ENCODE measurements around the gene MYBPH. TPM values are rescaled to one million over a fixed set of nuclear protein-coding genes. Genes with fewer than 3 reads are reported as not detected.

Gene MYBPH
- total and polyA plus RNA-seq, 2 experiments from 2014 or later, result not detected

DNA sequence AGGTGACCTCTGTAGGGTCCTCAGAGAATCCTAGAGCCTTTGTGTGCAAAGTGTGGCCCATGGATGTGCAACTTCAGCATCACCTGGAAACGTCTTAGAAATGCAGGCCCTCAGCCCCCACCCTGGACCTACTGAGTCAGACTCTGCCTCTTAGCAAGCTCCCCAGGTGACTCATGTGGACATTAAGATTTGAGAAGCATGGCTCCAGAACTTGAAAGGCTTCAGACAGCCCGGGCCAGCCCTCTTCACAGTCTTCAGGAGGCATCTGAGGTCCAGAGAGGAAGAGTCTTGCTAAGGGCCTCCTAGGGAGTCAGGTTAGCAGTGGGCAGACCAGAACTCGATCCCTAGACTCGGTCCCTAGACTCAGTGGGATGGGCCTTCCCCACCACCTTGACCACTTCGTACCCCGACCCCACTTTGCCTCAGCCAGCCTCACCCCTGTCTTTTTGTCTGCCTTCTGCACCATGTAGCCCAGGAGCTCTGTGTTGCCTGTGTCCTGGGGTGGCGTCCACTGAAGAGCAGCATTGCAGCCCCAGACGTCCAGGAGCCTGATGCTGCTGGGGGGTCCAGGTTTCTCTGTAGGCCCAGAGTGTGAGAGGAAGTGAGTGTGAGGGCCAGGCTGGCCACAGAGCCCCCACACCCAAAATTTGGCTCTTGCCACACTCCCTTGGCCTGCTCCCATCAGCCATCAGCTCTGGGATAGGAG, 4.8 kb downstream of the MYBPH start:
- Histone ChIP-seq H3K27ac (ENCODE audit: low read depth) (no peak overlapping the region), H2AFZ (no peak overlapping the region), H4K20me1 (replicated peaks; ENCODE audit: insufficient read depth) (no peaks in the 10 kb centered on the region), H3K4me3 (no peak overlapping the region), H3K27me3 (ENCODE audit: insufficient read depth) (no peaks in the 10 kb centered on the region), H3F3A (replicated peaks; ENCODE audit: low read depth) (no peaks in the 10 kb centered on the region), H3K9me2 (ENCODE audit: insufficient read depth) (no peaks in the 10 kb centered on the region), H3K36me3 (ENCODE audit: insufficient read depth) (no peaks in the 10 kb centered on the region), H3K79me2 (replicated peaks; ENCODE audit: insufficient read depth) (no peaks in the 10 kb centered on the region), H3K4me1 (ENCODE audit: insufficient read depth) (no peaks in the 10 kb centered on the region; the same call in 1 of the 2 replicates), H3K4me2 (no peak overlapping the region)
- Mint-ChIP-seq H3K4me3 (no peak overlapping the region), H3K9me3 (no peaks in the 10 kb centered on the region), H3K27me3 (ENCODE audit: insufficient read depth, low read depth, poor library complexity) (peaks cover 13% of the 10 kb centered on the region), H3K36me3 (ENCODE audit: low read depth) (no peaks in the 10 kb centered on the region), H3K4me1 (peaks cover 2% of the 10 kb centered on the region; the same call in 1 of the 3 replicates), H3K27ac (no peak overlapping the region)
- TF ChIP-seq EZH2 (IDR thresholded peaks at IDR 0.05; ENCODE audit: low read depth, unreplicated experiment) (no peak), EZH2phosphoT487 (IDR thresholded peaks at IDR 0.05; ENCODE audit: unreplicated experiment) (no peak), ZNF114 (CRISPR knock-in tag; IDR thresholded peaks at IDR 0.05) (no peak), STAT1 (IDR thresholded peaks at IDR 0.05; ENCODE audit: unreplicated experiment) (no peak), JUNB (IDR thresholded peaks at IDR 0.05; ENCODE audit: unreplicated experiment) (no peak)
- TF ChIP-seq, protein P1, sequence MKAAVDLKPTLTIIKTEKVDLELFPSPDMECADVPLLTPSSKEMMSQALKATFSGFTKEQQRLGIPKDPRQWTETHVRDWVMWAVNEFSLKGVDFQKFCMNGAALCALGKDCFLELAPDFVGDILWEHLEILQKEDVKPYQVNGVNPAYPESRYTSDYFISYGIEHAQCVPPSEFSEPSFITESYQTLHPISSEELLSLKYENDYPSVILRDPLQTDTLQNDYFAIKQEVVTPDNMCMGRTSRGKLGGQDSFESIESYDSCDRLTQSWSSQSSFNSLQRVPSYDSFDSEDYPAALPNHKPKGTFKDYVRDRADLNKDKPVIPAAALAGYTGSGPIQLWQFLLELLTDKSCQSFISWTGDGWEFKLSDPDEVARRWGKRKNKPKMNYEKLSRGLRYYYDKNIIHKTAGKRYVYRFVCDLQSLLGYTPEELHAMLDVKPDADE (IDR thresholded peaks at IDR 0.05), result no peak
- TF ChIP-seq, protein P2, sequence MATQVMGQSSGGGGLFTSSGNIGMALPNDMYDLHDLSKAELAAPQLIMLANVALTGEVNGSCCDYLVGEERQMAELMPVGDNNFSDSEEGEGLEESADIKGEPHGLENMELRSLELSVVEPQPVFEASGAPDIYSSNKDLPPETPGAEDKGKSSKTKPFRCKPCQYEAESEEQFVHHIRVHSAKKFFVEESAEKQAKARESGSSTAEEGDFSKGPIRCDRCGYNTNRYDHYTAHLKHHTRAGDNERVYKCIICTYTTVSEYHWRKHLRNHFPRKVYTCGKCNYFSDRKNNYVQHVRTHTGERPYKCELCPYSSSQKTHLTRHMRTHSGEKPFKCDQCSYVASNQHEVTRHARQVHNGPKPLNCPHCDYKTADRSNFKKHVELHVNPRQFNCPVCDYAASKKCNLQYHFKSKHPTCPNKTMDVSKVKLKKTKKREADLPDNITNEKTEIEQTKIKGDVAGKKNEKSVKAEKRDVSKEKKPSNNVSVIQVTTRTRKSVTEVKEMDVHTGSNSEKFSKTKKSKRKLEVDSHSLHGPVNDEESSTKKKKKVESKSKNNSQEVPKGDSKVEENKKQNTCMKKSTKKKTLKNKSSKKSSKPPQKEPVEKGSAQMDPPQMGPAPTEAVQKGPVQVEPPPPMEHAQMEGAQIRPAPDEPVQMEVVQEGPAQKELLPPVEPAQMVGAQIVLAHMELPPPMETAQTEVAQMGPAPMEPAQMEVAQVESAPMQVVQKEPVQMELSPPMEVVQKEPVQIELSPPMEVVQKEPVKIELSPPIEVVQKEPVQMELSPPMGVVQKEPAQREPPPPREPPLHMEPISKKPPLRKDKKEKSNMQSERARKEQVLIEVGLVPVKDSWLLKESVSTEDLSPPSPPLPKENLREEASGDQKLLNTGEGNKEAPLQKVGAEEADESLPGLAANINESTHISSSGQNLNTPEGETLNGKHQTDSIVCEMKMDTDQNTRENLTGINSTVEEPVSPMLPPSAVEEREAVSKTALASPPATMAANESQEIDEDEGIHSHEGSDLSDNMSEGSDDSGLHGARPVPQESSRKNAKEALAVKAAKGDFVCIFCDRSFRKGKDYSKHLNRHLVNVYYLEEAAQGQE (IDR thresholded peaks at IDR 0.05; ENCODE audit: unreplicated experiment), result no peak
- TF ChIP-seq, protein P3, sequence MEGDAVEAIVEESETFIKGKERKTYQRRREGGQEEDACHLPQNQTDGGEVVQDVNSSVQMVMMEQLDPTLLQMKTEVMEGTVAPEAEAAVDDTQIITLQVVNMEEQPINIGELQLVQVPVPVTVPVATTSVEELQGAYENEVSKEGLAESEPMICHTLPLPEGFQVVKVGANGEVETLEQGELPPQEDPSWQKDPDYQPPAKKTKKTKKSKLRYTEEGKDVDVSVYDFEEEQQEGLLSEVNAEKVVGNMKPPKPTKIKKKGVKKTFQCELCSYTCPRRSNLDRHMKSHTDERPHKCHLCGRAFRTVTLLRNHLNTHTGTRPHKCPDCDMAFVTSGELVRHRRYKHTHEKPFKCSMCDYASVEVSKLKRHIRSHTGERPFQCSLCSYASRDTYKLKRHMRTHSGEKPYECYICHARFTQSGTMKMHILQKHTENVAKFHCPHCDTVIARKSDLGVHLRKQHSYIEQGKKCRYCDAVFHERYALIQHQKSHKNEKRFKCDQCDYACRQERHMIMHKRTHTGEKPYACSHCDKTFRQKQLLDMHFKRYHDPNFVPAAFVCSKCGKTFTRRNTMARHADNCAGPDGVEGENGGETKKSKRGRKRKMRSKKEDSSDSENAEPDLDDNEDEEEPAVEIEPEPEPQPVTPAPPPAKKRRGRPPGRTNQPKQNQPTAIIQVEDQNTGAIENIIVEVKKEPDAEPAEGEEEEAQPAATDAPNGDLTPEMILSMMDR (conservative IDR thresholded peaks at IDR 0.05; ENCODE audit: low read depth in 2 of 2), result no peak
- TF ChIP-seq, protein P4, sequence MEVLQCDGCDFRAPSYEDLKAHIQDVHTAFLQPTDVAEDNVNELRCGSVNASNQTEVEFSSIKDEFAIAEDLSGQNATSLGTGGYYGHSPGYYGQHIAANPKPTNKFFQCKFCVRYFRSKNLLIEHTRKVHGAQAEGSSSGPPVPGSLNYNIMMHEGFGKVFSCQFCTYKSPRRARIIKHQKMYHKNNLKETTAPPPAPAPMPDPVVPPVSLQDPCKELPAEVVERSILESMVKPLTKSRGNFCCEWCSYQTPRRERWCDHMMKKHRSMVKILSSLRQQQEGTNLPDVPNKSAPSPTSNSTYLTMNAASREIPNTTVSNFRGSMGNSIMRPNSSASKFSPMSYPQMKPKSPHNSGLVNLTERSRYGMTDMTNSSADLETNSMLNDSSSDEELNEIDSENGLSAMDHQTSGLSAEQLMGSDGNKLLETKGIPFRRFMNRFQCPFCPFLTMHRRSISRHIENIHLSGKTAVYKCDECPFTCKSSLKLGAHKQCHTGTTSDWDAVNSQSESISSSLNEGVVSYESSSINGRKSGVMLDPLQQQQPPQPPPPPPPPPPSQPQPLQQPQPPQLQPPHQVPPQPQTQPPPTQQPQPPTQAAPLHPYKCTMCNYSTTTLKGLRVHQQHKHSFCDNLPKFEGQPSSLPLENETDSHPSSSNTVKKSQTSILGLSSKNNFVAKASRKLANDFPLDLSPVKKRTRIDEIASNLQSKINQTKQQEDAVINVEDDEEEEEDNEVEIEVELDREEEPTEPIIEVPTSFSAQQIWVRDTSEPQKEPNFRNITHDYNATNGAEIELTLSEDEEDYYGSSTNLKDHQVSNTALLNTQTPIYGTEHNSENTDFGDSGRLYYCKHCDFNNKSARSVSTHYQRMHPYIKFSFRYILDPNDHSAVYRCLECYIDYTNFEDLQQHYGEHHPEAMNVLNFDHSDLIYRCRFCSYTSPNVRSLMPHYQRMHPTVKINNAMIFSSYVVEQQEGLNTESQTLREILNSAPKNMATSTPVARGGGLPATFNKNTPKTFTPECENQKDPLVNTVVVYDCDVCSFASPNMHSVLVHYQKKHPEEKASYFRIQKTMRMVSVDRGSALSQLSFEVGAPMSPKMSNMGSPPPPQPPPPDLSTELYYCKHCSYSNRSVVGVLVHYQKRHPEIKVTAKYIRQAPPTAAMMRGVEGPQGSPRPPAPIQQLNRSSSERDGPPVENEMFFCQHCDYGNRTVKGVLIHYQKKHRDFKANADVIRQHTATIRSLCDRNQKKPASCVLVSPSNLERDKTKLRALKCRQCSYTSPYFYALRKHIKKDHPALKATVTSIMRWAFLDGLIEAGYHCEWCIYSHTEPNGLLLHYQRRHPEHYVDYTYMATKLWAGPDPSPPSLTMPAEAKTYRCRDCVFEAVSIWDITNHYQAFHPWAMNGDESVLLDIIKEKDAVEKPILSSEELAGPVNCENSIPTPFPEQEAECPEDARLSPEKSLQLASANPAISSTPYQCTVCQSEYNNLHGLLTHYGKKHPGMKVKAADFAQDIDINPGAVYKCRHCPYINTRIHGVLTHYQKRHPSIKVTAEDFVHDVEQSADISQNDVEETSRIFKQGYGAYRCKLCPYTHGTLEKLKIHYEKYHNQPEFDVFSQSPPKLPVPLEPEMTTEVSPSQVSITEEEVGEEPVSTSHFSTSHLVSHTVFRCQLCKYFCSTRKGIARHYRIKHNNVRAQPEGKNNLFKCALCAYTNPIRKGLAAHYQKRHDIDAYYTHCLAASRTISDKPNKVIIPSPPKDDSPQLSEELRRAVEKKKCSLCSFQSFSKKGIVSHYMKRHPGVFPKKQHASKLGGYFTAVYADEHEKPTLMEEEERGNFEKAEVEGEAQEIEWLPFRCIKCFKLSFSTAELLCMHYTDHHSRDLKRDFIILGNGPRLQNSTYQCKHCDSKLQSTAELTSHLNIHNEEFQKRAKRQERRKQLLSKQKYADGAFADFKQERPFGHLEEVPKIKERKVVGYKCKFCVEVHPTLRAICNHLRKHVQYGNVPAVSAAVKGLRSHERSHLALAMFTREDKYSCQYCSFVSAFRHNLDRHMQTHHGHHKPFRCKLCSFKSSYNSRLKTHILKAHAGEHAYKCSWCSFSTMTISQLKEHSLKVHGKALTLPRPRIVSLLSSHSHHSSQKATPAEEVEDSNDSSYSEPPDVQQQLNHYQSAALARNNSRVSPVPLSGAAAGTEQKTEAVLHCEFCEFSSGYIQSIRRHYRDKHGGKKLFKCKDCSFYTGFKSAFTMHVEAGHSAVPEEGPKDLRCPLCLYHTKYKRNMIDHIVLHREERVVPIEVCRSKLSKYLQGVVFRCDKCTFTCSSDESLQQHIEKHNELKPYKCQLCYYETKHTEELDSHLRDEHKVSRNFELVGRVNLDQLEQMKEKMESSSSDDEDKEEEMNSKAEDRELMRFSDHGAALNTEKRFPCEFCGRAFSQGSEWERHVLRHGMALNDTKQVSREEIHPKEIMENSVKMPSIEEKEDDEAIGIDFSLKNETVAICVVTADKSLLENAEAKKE (CRISPR knock-in tag; IDR thresholded peaks at IDR 0.05), result no peak
- ATAC-seq, result no peak
- no peak for DNase-seq (ENCODE audit: low spot score)
